Activated naive CD4-positive, alpha-beta T cell (primary cell): Measurements from ENCODE around the gene TMTC1.
"Not testable (repeated sequence)": the region's sequence is repeated elsewhere in the genome, so short reads cannot be mapped to it uniquely, and the experiment has no call there.

Source experiments
- DNase-seq, 4 experiments: peaks; one replicate each; lab custom pipeline; 2025; lab: John Stamatoyannopoulos, UW

Gene TMTC1

GRCh38 chr12:29783773-29784666, at the start of gene TMTC1:
TSS of gene TMTC1 (minus strand) at chr12:29783942. CDS start at chr12:29783751, 191 bp downstream.
- DNase-seq, result no peak

- DNase-seq, result no peak
Measured at GRCh38 chr12:29831173-29831572, 47.4 kb upstream of the TMTC1 start.

- DNase-seq, result no peak
Measured at GRCh38 chr12:29830391-29830790, 46.6 kb upstream of the TMTC1 start.

GRCh38 chr12:29818916-29819623, 35.3 kb upstream of the TMTC1 start:
- no peak for DNase-seq

- DNase-seq, result no peak
Measured at GRCh38 chr12:29816874-29817725, 33.4 kb upstream of the TMTC1 start.

- DNase-seq, result not testable (repeated sequence)
Measured at GRCh38 chr12:29809616-29810361, 26.0 kb upstream of the TMTC1 start.

- DNase-seq, result no peak
Measured at GRCh38 chr12:29807129-29807528, 23.4 kb upstream of the TMTC1 start.

GRCh38 chr12:29804019-29804418, 20.3 kb upstream of the TMTC1 start:
- no peak for DNase-seq

- DNase-seq, result no peak
Measured at GRCh38 chr12:29799591-29799990, 15.8 kb upstream of the TMTC1 start.

GRCh38 chr12:29797565-29798355, 14.0 kb upstream of the TMTC1 start:
- no peak for DNase-seq

- no peak for DNase-seq
Measured at GRCh38 chr12:29796823-29797263, 13.1 kb upstream of the TMTC1 start.

GRCh38 chr12:29795715-29796114, 12.0 kb upstream of the TMTC1 start:
- no peak for DNase-seq

- DNase-seq, result no peak
Measured at GRCh38 chr12:29794862-29795261, 11.1 kb upstream of the TMTC1 start.

GRCh38 chr12:29792853-29793252, 9.1 kb upstream of the TMTC1 start:
- DNase-seq, result no peak

GRCh38 chr12:29792132-29792531, 8.4 kb upstream of the TMTC1 start:
- no peak for DNase-seq

- DNase-seq, result no peak
Measured at GRCh38 chr12:29782871-29783772, 620 bp downstream of the TMTC1 start.

GRCh38 chr12:29782285-29782870, 1.4 kb downstream of the TMTC1 start:
- DNase-seq, result no peak

- no peak for DNase-seq
Measured at GRCh38 chr12:29781705-29782266, 2.0 kb downstream of the TMTC1 start.

- DNase-seq, result no peak
Measured at GRCh38 chr12:29781188-29781587, 2.6 kb downstream of the TMTC1 start.
